Measurements from ENCODE around the gene ANKRD22.
"Not testable (repeated sequence)": the region's sequence is repeated elsewhere in the genome, so short reads cannot be mapped to it uniquely, and the experiment has no call there.

Gene ANKRD22

DNA sequence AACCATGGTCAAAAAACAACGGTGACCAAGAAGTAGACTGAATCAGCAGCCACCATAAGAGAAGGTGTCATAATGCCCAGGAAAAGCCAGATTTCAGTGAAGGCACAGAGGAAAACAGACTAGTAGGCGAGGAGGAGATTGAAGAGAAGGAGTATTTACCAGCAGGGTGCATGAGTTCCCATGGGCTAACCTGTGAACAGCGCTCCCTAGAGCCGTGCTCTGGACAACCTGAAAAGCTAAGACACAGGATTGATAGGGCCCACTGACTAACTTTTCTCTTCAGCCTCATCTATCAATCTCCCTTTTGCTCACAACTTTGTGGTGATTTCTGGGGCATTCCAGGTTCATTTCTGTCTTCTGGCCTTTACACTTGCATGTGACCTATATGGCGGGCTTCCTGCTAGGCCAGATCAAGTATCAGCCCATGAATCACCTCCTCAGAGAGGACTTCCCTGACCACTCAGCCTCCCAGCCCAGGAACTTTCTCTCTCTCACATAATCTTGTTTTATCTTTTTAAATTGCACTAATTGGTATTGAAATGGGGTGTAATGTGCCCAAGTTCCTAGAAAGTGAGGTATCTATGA, 12.8 kb downstream of the ANKRD22 start:
- H3K27me3 ChIP-seq (replicated peaks; ENCODE audit: control insufficient read depth, insufficient read depth, low read length): no peaks in the 10 kb centered on the region
- no peak overlapping the region for H3K4me3 ChIP-seq (replicated peaks; ENCODE audit: low read depth, low read length)
- TF ChIP-seq, protein P1, sequence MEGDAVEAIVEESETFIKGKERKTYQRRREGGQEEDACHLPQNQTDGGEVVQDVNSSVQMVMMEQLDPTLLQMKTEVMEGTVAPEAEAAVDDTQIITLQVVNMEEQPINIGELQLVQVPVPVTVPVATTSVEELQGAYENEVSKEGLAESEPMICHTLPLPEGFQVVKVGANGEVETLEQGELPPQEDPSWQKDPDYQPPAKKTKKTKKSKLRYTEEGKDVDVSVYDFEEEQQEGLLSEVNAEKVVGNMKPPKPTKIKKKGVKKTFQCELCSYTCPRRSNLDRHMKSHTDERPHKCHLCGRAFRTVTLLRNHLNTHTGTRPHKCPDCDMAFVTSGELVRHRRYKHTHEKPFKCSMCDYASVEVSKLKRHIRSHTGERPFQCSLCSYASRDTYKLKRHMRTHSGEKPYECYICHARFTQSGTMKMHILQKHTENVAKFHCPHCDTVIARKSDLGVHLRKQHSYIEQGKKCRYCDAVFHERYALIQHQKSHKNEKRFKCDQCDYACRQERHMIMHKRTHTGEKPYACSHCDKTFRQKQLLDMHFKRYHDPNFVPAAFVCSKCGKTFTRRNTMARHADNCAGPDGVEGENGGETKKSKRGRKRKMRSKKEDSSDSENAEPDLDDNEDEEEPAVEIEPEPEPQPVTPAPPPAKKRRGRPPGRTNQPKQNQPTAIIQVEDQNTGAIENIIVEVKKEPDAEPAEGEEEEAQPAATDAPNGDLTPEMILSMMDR (IDR thresholded peaks at IDR 0.05; ENCODE audit: insufficient read depth, low read length, poor library complexity, severe bottlenecking): no peak
- H3K36me3 ChIP-seq (ENCODE audit: control insufficient read depth, insufficient read depth, low read length): no peaks in the 10 kb centered on the region
- no peak for DNase-seq (ENCODE audit: extremely low read depth, insufficient read length)

DNA sequence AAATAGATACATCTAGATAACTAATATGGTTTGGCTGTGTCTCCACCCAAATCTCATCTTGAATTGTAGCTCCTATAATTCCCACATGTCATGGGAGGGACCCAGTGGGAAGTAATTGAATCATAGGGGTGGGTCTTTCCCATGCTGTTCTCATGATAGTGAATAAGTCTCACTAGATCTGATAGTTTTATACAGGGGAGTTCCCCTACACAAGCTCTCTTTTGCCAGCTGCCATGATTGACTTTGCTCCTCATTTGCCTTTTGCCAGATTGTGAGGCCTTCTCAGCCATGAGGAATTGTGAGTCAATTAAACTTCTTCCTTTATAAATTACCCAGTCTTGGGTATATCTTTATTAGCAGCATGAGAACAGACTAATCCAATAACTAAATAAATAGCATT, 14.0 kb downstream of the ANKRD22 start:
- H3K36me3 ChIP-seq (ENCODE audit: control insufficient read depth, insufficient read depth, low read length); H3K27me3 ChIP-seq (replicated peaks; ENCODE audit: control insufficient read depth, insufficient read depth, low read length); DNase-seq (ENCODE audit: extremely low read depth, insufficient read length); H3K4me3 ChIP-seq (replicated peaks; ENCODE audit: low read depth, low read length): not testable (repeated sequence)

DNA sequence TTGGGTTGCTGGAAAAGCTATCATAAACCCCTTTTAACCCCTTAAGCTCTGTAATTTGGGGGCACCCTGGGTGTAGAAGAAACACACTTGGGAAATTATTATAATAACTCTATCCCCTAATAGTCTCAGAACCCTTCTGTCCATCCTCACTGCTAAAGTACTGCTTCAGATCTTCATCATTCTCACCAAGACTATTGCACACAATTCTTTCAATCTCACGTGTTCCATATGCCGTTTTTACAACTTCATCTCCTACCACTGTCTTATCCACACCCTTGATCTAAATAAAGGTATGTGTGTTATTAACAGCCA, 15.8 kb downstream of the ANKRD22 start:
- no peak for DNase-seq (ENCODE audit: extremely low read depth, insufficient read length)
- Histone ChIP-seq H3K36me3 (ENCODE audit: control insufficient read depth, insufficient read depth, low read length) (no peaks in the 10 kb centered on the region), H3K27me3 (replicated peaks; ENCODE audit: control insufficient read depth, insufficient read depth, low read length) (no peaks in the 10 kb centered on the region), H3K4me3 (replicated peaks; ENCODE audit: low read depth, low read length) (no peak overlapping the region)
- TF ChIP-seq, protein P1 (IDR thresholded peaks at IDR 0.05; ENCODE audit: insufficient read depth, low read length, poor library complexity, severe bottlenecking): no peak

DNA sequence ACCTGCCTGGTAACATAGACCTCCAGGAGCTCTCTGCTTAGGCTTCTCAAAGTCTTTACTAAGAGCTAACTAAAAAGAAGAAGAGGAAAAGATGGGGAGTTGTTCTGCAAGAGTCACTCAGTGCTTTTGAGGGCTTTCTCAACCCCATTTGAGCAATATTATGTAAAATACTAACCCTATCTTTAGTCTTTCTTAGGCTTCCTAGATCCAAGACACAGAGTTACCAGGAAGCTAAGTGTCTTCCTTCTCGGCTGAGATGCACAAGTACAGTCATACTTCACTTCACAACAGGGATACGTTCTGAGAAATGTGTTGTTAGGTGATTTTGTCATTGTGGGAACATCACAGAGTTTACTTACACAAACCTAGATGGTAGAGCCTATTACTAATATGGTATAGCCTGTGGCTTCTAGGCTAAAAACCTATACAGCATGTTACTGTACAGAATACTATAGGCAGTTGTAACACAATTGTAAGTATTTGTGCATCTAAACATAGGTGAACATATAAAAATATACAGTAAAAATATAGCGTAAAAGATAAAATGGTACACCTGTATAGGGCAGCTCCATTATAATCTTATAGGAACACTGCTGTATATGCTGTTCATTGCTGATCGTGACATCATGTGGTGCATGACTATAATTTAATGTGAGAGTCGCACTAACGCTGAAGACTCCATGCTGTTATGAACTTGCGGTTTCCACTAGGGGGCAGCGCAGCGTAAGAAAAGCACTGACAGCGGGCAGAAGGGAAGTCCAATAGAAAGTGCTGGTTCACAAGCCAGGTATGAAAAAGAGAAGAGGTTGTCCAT, 16.3 kb downstream of the ANKRD22 start:
- H3K4me3 ChIP-seq (replicated peaks; ENCODE audit: low read depth, low read length): no peak overlapping the region
- DNase-seq (ENCODE audit: extremely low read depth, insufficient read length): peak; percentile 56
- TF ChIP-seq, protein P1 (IDR thresholded peaks at IDR 0.05; ENCODE audit: insufficient read depth, low read length, poor library complexity, severe bottlenecking): peak; percentile 78
- H3K36me3 ChIP-seq (ENCODE audit: control insufficient read depth, insufficient read depth, low read length): no peaks in the 10 kb centered on the region
- no peaks in the 10 kb centered on the region for H3K27me3 ChIP-seq (replicated peaks; ENCODE audit: control insufficient read depth, insufficient read depth, low read length)

DNA sequence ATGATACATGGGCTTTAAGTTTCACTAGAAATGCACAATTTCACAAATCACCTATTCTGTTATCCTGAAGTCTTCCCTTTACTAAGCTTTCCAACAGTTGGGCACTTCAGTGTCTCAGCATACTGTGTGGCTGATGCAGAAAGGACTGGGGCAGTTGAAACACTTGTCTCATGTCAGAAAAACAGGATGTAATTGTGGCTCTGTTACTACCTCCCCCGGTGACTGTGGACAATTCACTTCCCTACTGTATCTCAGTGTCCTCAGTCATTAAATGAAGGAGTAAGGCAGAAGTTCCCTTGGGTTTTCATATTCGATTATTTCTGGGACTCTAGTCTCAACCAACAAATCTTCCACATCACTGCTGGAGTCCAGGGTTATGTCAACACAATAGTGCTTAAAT, 17.9 kb downstream of the ANKRD22 start:
- TF ChIP-seq, protein P1 (IDR thresholded peaks at IDR 0.05; ENCODE audit: insufficient read depth, low read length, poor library complexity, severe bottlenecking): no peak
- no peak for DNase-seq (ENCODE audit: extremely low read depth, insufficient read length)
- no peak overlapping the region for H3K4me3 ChIP-seq (replicated peaks; ENCODE audit: low read depth, low read length)
- no peaks in the 10 kb centered on the region for H3K27me3 ChIP-seq (replicated peaks; ENCODE audit: control insufficient read depth, insufficient read depth, low read length)
- H3K36me3 ChIP-seq (ENCODE audit: control insufficient read depth, insufficient read depth, low read length): no peaks in the 10 kb centered on the region

DNA sequence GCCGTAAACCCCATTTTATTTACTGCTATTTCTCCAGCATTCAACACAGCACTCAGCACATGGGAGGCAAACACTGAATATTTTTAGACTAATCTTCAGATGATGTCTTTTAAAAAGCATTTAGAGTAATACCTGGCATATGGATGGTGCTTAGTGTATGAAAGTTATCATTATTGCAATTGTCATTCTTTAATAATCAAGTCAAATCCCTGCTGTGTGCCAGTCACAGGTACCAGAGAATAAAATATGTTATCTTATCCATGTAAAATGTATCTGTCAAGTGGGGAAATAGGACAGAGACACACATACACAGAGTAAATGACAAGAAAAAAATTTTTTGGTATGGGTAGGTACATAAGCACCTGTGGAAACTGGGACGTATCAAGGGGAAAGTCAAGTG, 18.5 kb downstream of the ANKRD22 start:
- no peaks in the 10 kb centered on the region for H3K36me3 ChIP-seq (ENCODE audit: control insufficient read depth, insufficient read depth, low read length)
- H3K4me3 ChIP-seq (replicated peaks; ENCODE audit: low read depth, low read length): no peak overlapping the region
- TF ChIP-seq, protein P1 (IDR thresholded peaks at IDR 0.05; ENCODE audit: insufficient read depth, low read length, poor library complexity, severe bottlenecking): no peak
- DNase-seq (ENCODE audit: extremely low read depth, insufficient read length): no peak
- no peaks in the 10 kb centered on the region for H3K27me3 ChIP-seq (replicated peaks; ENCODE audit: control insufficient read depth, insufficient read depth, low read length)

All from GM06990 (cell line).